ENCODE results near the gene JDP2.

The JDP2 gene

DNA sequence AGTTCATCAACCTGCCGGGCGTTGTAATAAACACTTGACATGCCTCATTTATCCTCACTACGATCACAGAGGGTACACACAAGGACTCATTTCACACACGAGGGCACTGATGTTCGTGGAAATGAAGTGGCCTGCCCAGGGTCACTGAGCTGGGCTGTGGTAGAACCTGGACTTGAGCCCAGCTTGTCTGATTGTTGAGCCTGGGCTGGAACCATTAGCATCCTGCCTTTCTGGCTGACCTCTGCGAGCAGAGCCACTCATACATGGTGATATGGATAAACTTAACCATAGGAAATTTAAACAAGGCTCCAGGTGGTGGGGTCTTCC lies 16.6 kb upstream of the JDP2 start:
- no peak for DNase-seq

DNA sequence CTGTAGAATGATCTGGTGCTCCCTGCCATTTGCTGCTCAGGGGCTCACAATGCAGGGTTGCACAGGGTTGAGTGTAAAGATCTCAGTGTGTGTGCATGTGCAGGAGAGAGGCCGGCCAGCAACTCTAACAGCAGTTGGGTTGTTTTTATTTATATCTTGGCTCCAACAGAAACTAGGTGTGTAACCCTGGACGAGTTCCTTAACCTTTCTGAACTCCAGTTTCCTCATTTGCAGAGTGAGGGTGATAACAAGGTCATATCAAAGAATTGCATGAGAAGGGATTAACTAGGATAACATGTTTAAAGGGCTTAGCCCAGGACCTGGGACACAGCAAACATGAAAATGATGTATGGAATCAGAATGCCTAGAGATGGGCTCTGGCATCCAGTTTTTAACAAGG lies 14.8 kb upstream of the JDP2 start:
- DNase-seq = no peak

DNA sequence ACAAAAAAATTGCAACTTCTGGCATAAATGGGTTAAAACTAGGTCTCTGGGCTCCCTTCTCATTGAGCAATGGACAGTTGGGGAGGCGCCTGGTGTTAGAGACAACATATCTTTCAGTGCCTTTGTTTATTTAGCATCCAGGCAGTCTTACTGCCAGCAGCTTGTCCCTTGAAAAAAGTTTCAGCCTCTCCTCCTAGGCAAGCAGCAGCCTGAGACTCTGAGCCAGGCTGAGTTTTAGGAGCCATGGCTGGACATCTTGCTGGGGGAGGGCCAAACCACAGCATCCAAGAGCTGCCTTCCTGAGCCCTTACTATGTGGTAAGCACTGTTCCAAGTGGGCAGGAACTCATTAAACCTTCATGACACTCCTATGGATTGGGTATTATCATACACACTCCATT lies 10.1 kb upstream of the JDP2 start:
- no peak for DNase-seq

DNA sequence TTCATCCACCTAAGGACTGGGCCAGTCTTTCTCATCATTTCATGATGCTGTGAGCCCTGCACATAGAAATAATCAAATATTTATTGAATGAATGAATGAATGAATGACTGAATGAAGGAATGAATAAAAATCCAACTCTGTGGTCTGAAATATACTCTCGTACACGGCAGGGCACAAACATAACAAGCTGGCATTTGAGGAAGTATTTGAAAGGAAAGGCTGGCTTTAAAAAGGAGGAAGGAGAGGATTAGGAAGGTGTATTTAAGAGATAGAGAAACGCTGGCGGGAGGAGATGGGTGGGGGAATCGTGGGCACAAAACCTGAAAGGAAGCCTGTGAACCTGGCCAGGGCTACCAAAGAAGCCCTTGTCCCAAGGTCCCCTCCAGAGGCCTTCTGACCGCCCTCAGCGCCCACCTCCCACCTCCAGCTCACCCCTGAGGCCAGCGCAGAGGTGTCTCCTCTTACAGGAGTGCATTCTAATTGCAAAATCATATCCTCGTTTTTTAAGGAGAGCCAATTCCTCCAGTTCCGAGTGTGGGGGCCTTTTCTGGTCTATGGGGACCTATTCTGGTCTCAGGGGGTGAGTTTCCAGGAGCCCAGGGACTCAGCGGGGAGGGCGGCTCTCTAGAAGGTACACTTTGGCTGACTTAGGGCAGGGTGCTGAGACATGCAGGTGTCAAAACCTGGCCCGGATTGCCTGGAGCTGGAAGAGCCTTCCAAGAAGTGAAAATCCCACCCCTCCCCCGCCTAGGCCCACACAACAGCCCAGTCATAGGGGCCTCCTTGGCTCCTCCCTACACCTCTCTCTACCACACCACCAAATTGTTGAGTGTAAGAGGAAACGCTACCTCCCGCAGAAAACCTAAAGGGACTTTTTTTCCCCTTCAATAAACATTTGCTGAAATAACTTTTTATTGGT lies 8.7 kb upstream of the JDP2 start:
- no peak for DNase-seq

DNA sequence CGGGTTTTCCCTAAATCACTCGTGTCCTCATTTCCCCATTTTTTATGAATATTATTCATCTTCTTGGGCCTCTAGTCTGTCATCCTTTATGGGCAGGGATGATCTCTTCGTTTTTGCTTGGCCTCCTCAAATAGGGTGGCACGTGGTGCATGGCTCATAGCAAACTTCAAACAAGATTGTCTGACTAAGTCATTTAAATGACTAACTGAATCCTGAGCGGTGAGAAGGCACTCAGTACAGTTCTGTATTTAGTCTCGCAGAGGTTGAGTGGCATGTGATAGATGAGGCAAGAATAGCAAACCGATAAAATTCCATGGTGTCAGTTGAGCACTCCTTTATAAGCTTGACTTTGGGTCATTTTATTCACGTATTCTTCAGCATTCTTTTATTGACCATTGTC lies 5.7 kb upstream of the JDP2 start:
- peak; percentile 90 for DNase-seq

DNA sequence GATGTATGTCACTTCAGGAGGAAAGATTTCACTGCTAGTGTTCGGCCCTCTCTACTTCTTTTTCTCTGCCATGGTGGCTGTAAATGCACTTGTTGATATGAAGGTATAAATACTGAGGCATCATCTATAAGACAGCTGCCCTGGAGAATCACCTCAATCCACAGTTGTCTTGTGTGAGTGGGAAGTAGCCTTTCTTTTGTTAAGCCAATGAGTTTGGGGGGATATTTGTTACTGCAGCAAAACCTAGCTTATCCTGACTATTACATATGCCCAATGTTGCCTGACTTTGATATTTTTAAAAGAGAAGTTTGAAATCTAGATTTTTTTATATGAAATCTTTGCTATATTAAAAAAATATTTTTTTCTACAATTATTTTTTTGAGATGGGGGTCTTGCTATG lies 3.3 kb upstream of the JDP2 start:
- DNase-seq = no peak

DNA sequence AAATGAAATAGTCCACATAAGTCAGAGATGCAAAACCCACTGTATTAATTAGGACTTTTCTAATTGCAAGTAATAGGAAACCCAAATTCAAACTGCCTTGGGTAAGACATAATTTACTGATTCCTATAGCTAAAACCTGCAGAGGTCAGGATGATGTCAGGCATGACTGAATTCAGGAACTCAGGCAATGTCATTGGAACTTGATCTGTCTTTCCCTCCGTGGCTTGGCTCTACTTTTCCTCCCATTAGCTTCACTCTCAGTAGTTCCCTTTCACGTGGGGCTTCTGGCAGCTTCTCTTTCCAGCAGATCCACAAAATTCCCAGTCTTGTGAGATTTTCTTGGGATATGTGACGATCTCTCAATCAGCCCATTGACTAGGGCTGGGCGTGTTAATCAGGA lies 2.4 kb upstream of the JDP2 start:
- peak; percentile 51 for DNase-seq

DNA sequence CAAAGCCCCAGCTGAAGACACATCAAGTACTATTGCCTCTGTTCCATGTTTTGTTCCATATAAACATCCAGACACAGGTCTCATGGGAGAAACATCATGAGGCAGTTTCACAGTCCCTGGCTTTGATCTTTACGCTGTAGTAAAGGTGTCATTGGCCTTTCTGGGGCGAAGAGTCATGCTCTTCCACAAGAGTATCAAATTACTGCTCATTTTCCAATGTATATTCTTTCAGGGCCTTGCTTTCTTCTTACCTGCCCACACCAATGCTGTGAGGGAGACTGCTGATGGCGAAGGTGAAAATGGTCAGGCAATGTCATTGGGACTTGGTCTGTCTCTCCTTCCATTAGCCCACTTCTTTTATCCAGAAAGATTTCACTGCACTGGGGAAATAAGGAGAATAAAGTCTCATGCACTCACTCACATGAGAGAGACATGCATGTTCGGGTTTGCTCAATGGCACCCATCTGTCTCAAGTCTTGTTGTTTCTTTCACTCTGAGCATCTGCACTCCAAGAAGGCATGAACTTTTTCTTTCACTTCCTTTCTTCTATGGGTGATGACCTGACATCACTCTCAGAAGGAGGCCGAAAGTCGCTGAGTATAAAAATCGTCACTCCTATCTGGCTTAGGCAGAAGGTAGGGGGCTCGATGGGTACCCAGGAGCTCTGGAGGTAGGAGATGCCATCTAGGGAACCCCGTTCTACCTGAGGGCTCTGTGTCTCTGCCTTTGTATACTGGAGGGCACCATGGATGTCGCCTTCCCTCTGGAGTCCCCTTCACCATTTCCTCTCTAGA lies 1.3 kb upstream of the JDP2 start:
- DNase-seq = peak; percentile 93

DNA sequence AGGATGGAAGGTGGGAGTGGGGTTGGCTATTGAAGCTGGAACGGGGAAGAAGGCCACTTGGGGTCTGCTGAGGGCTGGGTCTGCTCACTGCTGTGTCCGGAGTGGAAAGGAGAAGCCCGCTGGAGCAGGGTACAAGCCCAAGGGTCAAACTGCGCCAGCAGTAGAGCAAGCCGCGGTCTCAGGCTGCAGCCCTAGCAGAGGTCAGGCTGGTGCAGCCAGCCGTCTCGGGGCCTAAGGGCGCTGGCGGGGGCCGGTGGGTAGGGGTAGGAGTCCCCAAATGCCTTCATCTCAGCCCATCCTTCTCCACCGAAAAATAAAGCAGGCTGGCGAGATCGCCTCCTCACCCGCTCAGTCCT lies 718 bp upstream of the JDP2 start:
- DNase-seq = no peak

DNA sequence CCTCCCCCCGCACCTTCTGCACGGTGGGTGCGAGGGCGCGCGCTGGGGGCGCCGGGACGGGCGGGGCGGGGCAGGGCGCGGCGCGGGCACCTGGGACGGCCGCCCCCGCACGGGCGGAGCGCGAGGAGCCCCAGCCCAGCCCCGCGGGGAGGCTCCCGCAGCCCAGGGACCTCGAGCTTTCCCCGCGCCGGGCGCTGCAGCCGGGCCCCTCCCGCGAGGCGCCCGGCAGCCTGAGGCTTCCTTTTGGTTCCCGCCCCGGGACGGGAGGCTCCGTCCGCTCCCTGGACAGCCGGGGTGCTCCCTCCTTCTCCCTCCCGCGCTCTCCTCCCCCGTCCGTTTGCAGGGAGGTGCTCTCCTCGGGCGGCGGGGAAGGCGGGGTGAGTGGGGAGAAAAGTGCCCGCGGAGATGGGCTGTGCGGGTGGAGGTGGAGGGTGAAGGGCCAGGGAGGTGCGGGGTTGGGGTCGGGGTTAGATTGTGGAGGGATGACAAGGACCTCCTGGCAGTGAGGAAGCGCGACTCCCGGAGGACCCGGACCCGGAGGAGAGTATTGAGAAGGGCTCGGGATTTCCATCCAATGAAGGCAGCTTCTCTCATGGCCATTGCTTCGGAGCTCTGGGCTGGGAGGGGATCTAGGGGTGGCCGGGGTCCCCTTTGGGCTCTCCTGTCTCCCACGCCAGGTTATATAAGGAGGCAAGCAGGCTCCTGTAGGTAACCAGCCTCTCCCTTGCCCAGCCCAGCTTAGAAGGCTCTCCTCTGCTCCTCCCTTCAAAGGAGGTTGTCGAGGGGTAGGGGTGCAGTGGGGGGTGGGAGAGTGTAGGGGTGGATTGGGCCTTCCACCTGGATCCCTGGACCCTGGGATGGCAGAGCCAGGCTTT lies 645 bp downstream of the JDP2 start:
- DNase-seq = peak; percentile 49

DNA sequence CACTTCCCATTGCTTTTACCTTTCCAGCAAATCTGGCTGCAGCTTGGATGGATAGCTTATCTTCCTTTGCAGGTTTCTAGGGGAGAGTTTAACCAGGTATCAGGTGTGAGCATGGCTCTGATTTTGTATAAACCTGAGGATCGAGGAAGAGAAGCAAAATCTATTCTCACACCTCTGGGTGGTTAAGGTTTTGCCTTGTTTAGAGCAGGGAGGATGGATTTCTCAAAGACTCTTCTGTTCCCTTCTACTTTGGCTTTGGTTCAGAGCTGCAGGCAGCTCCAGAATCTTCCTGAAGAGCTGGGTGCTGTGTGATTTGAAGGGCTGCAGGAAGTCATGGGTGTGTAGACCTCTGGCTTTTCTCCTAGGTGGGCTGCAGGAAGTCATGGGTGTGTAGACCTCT lies 1.7 kb downstream of the JDP2 start:
- DNase-seq = no peak

DNA sequence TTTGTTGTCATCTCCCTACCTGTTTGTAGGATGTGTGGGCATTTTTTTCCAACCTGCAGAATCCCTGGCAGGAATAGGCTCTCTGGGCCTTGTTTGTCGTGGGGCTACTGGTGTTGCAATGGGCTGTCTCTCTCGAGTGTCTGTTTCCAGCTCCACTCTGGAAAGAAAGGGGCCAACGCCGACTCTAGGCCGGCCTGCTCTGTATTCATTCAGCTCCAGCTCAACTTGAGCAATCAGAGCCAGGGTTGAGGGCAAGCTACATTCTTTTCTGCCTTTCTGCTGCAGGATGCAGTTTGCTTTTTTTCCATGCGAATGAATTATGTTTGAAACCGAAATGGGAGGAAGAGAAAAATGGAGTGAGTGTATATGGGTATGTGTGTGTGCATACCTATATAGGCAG lies 2.3 kb downstream of the JDP2 start:
- DNase-seq = no peak

DNA sequence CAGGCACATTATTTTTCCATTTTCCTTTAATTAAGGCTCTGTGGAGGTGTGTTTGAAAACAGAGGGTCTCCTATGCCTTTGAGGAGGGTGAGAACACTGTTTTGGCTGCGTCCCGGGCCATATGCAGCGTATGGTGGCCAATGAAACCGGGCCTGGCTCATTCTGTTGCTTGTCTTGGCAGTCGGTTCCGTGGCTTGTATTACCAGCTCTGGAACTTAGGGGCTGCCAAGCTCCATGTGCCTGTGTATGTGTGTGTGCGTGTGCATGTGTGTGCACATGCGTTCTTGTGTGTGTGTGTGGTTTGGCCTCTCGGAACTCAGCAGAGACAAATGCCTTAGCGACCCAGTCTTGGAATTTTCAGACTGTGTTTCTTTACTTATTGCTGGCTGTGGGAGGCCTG lies 2.7 kb downstream of the JDP2 start:
- no peak for DNase-seq

DNA sequence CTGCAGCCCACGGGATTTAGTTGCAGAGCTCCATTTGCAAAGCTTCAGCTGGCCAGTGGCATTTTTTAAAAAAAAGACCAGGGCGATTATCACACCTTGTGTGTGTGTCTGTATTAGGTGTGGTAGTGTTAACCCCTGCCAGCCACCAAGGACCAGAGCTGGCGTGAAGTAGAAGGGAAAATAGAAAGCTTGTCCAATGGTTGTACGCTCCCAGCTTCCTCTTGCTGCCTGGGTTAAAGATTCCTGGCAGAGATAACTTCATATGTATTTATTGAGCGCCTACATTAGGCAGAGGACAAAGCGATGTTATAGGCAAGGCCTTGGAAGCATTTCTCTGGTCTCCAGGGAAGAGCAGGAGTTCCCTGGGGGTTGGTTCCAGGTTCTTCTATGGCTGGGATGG lies 3.2 kb downstream of the JDP2 start:
- DNase-seq = no peak

DNA sequence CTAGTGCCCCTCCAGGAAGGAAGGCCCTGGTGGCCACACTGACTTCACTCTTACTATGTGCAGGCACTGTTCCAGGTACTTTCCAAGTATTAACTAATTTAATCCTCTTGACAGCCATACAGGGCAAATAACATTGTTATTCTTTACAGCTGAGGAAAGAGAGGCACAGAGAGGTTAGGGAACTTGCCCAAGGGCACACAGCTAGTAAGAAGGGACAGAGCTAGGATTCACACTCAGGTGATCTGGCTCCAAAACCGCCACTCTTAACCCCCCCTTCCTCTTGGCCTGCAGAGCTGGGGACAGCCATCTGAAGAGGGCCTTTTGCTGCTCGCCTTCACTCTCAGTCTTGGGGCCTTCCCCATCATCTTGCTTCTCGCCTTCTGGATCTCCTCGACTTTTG lies 4.0 kb downstream of the JDP2 start:
- no peak for DNase-seq

DNA sequence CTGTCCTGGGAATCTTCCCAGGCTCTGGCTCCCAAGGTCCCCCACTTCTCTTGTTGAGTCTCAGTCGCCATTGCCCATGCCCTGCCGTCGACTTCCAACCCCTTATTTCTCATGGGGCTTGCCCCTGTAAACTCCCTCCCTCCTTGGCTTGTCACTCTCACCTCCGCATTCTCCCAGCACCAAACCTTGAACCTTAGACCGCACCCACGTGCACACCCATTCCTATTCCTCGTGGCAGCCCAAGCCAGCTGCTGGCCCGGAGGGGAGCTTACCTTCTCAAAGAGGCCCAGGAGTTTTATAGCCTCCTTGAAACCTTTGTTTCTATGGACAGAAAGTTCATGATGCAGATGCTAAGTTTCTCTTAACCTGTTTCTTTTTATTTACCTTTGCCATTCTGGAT lies 4.6 kb downstream of the JDP2 start:
- DNase-seq = no peak

DNA sequence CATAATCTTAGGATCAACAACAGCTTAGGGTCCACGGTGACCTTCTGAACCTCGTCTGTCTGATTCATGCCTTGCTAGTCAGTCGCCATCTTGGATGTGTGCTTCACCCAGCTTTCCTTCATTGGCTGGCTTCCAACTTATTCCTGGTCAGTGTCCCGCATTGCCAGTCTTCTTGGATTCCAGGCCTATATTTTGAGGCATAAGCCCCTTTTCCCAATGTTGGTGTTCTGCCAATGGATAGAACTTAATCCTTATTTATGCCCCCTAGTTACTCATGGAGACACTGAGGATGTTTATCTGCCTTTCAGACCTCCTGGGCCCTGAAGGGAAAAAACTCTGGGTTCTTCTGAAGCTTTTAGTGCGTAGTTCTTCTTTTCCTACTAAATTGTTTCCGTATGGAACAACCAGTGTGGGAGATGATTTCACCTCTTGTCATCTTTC lies 5.8 kb downstream of the JDP2 start:
- DNase-seq = no peak

DNA sequence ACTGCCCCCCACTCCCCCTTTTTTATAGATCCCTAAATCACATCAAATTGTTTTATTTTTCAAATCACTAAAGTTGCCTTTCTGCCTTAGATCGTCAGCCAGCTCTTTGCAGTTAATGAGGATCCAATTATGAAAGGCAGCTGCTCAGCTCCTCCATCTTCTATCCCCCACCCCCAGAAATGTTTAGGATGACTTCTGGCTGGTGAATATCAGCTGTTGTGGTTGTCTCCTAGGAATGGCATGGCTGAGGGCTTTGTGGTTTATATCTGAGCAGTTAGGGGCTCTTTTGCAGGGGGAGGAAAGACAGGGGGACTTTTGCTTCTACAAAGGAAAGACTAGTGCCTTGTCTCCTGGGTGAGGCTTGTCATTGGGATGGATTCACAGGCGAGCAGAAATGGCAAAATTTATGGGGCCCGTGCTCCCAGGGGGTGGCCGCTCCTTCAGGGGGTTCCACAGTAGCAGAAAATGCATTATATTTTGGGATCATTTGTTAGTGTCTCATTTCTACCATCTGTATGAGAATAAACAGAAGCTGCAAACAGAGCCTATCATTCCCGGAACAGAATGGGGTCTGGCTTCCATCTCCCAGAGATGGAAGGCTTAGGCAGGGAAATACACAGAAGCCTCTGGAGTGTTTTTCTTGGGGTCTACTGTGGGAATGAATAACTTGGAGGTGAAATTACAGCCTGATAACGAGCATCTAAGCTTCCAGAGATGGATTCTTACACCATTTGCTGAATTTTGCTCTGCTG lies 6.5 kb downstream of the JDP2 start:
- no peak for DNase-seq

DNA sequence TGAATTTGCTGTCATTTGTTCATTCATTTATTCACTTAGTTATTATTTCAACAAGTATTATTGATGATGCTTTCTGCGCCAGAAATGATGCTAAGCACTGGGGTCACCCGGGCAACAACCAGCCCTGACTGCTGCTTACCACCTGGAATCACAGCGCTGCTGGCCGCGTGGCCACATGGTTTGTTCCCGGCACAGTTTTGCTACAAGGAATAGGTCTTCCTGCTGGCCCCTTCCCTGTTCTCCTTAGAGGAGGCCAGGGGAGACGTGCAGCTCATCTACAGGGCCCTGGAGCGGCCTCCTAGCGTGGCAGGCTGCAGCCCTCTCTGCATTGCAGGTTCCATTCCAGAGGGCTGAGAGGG lies 7.0 kb downstream of the JDP2 start:
- no peak for DNase-seq

DNA sequence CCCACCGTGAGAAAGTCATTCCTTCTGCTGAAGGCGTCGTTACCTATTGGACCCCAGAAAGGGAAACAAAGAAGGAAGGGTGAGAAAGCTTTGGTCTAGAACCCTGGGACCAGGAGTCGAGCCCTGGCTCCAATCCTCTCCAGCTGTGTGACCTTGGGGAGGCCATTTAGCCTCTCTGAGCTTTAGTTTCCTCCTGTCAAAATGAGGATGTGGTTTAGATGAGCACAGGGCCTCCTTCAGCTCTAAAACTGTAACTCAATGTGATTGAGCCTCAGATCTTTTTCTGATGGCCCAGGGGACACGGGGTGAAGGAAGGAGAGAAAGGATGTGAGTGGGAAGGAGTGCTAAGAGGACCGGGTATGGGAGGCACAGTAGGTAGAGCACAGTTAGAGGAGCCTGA lies 7.7 kb downstream of the JDP2 start:
- peak; percentile 20 for DNase-seq

DNA sequence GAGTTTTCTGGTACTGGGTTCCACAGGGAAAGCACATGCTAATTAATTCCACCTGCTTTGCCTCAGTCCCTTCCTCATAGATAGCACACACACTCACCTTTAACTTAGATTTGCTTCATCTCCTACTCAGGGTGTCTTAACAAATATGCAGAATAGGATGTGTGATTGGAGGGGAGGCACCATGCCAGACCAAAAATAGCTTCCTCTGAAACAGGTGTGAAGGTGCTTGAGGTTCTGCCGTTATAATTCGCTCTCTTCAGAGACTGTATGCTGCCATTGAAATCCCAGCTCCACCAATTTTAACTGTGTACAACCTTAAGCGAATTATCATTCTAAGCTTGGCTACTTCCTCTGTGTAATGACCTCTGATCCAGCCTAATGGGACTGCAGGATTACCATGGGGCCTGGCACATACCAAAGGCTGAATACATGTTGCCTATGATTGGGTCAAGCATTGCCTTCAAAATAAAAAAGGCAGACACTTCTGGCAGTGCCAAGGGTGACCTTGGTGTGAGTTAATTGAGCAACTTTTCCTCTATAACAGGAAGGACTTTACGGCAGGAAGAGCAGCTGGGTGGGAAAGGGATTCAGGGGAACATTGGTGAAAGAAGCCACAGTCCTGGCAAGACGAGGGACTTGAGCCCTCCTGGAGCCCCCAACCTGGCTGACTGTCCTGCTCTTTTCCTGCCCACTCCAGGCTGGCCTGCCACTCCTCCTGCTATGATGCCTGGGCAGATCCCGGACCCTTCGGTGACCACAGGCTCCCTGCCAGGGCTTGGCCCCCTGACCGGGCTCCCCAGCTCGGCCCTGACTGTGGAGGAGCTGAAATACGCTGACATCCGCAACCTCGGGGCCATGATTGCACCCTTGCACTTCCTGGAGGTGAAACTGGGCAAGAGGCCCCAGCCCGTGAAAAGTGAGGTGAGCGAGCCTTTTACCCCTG lies 9.7 kb downstream of the JDP2 start:
- no peak for DNase-seq
